Measurements from ENCODE around the gene ALG1.
"Not testable (repeated sequence)": the region's sequence is repeated elsewhere in the genome, so short reads cannot be mapped to it uniquely, and the experiment has no call there.

DNA sequence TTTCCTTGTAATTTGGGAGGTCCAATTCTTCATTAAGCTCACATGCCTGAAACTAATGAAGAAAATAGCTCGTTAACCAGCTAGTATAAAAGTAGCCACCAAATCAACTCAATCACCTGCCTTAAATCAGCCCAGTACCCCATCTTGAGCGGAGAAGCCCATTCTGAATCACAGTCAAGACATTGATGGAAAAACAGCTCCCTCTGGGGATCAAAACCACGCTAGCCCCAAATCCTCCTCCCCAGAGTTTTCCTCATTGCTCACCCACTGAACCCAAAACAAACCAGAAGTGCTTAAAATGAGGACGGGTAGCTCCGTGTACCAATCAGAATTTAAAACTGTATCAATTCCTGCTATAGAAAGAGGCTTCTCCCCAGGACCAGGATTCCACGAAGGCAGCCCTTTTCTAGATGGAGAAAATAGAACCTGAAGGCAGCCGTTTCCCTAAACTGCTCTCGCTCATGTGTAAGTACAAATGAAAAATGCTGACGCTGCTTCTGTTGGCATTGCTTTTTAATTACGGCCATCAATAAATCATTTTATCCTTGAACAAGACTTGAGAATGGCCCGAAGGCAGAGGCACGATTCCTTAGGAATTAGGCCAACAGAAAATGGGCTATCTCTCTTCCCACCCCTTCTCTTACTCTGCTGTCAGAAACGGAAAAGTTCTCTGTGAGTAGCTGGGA, 61.4 kb downstream of the ALG1 start:
- TF ChIP-seq, protein P1, sequence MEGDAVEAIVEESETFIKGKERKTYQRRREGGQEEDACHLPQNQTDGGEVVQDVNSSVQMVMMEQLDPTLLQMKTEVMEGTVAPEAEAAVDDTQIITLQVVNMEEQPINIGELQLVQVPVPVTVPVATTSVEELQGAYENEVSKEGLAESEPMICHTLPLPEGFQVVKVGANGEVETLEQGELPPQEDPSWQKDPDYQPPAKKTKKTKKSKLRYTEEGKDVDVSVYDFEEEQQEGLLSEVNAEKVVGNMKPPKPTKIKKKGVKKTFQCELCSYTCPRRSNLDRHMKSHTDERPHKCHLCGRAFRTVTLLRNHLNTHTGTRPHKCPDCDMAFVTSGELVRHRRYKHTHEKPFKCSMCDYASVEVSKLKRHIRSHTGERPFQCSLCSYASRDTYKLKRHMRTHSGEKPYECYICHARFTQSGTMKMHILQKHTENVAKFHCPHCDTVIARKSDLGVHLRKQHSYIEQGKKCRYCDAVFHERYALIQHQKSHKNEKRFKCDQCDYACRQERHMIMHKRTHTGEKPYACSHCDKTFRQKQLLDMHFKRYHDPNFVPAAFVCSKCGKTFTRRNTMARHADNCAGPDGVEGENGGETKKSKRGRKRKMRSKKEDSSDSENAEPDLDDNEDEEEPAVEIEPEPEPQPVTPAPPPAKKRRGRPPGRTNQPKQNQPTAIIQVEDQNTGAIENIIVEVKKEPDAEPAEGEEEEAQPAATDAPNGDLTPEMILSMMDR (IDR thresholded peaks at IDR 0.05; ENCODE audit: low read length): not testable (repeated sequence)
- not testable (repeated sequence) for TF ChIP-seq EZH2phosphoT487 (IDR thresholded peaks at IDR 0.05; ENCODE audit: low read length); EZH2 (optimal IDR thresholded peaks at IDR 0.05; ENCODE audit: low read depth, low read length)
